NOMO-1 treated with dmso at 0.1 percent for 144 hours (cell line): ENCODE measurements around the gene BORCS5.
"Not testable (repeated sequence)": the region's sequence is repeated elsewhere in the genome, so short reads cannot be mapped to it uniquely, and the experiment has no call there.

Experiments used
- DNase-seq: peaks from one replicate; lab custom pipeline; 2025; ENCODE audit not compliant: unreplicated experiment; lab: John Stamatoyannopoulos, UW

The BORCS5 gene

GRCh38 chr12:12392413-12392812, 35.5 kb downstream of the BORCS5 start:
- no peak for DNase-seq

DNA sequence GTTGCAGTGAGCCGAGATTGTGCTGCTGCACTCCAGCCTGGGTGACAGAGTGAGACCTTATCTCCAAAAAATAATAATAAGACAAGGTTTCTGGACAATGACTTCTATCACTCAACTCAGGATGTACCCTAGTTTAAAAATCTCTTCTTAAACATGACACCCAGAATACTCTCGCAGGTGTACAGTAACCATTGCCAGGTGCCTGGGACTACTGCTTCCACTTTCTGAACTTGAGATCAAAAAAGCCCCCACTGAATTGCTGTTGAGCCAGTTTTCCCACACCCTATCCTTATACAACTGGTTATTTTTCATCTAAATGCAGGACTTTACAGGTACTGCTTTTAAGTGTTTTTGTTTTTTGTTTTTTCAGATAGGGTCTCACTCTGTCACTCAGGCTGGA, 36.3 kb downstream of the BORCS5 start:
- no peak for DNase-seq

GRCh38 chr12:12396694-12397093, 39.8 kb downstream of the BORCS5 start:
- no peak for DNase-seq

- DNase-seq, result no peak
Observed at GRCh38 chr12:12397184-12397583, 40.3 kb downstream of the BORCS5 start.

DNA sequence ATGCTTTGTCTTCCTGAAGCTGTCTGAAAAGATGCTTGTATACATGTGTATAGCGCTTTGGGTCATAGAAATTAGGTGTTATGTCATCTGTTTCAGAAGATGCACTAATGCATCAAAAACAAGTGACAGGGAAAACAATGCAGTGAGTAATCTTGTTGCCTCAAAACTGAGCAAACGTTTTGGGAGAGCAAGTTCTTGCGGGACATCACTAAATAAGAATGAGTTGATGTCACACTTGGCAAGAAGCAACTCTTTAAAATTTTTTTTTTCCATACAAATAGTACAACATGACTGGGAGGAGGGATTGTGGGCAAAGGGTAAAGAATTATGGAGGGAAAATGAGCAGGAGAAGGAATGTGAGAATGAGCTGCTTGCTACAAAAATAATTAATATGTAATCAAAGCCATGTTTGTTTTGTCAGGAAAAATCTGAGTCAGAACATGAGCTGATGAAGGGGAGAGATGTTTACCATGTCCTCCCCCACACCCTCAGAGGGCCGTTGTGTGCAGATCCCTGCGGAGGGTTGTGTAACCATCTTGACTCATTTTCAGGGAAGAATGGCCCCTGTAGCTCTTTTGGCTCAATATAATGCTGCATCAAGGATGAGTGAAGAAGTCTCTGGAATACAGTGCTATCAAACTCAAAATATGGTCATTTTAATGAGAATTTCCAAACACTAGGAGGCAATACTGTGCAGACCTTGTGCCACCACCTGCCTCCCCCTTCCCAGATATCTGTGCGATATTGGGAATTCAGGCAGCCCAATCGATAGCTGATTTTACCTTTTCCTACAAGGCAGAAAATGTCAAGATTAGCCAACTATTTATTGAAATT, 41.4 kb downstream of the BORCS5 start:
- no peak for DNase-seq

- no peak for DNase-seq
Observed at GRCh38 chr12:12399161-12399560, 42.3 kb downstream of the BORCS5 start.

DNA sequence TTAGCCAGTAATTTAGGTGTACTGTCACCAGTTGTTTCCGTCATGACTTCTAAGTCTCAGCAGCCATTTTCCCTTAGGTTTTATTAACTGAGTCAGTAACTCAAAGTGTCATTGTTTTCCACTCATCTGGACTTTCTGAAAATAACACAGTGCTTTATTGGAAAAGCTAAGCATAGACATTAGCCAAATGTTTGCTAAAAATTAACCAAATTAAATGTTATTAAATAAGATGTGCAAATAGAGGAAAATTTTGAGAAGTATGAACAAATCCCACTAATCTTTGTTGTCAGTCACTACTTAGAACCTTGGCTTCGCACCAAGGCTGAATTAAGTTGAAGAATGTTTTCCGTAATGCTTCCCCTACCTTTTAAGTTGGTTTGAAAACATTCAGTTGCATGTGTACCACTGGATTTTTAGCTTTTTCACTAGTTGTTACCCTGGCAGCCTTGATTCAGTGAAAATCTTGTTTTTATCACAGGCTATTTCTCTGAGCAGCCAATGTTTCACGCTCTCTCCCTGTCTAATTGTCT, 43.0 kb downstream of the BORCS5 start:
- no peak for DNase-seq

DNA sequence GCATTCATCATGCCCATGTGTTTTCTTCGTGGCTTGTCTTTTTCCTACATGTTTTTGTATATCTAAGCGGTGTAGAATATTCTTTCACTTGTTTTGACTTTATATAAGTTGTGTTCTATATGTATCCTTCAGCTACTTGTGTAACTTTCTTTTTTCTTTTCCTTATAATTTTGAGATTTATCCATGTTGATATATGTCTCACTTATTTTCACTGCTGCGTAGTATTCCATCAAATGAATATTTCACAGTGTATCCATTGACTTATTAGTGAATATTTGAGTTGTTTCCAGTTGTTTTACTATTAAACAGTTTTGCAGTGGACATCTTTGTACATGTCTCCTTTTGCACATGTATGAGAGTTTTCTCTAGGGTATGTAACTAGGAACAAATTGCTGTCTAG, 43.9 kb downstream of the BORCS5 start:
- DNase-seq, result no peak

DNA sequence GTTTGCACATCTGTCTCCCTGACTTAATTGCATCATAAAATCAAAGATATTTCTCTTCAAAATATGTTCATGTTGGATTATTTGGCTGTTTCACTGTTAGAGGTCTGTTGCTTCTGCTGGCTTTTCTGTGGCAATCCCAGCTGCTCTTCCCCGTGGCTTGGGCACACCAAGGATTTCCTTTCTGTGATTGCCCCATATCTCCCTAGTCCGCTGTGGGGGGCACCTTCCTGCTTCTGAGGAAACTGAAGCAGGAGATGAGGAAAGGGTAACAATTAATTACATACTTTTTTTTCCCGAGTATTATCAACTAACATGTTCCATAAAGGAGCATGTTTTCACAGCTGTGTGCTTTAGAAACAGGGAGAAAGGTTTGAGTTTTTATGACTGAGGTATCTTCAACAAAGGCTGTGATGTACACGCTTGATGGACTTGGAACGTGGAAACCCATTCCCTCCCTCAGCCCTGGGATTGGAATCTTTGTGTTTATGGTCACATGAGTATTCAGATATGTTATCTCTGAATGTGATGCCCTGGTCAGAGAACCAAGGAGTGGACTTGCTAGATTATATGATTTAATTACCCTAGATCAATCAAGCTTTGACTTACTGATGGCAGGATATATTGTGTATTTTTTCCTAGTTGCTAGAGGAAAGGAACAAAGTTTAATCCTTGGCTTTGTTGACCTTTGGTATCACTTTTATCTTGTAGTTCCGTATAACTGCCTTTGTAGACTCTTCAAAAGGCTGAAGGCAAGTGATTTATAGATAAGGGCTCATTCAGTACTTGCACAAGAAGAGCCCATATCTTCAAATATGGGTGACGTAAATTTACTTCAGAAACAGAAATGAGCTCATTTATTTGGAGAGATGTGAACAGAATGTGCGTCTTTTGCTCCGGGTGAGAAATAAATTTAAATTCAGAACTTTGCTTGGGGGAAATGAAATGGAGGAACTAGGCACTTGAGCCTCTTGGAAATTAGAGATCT, 46.7 kb downstream of the BORCS5 start:
- no peak for DNase-seq

DNA sequence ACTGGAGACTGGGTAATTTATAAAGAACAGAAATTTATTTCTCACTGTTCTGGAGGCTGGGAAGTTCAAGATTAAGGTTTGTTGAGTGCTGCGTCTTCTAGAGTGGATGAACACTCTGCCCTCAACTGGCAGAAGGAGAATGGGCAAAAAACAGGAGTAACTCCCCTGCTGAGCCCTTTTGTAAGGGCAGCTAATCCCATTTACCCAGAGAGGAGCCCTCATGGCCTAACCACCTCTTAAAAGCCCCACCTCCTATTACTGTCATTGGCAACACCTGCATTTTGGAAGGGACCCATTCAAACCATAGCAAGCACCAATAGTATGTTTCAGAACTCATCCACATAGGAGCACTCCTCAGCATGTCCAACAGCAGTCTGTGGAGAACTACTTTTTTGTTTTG, 47.4 kb downstream of the BORCS5 start:
- no peak for DNase-seq

GRCh38 chr12:12405882-12406281, 49.0 kb downstream of the BORCS5 start:
- DNase-seq, result no peak

DNA sequence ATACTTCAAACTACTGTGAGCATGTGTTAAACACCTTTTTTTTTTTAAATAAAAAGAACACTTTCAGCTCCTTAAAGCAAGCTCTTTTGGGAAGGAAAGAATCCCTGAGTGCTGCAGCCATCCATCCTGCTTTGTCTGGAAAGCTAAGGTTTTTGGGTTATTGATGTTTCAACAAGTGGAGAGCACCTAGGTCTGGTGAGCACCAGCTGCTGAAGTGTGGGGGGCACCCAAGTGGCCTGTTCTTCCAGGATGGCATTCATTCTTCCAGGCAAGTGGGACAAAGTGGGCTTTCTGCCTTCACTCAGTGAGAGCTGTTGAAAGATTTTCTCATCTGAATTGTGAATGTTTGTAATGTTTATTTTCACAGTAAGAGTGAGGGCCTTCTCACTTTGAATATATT, 49.9 kb downstream of the BORCS5 start:
- DNase-seq, result no peak

GRCh38 chr12:12408265-12408690, 51.4 kb downstream of the BORCS5 start:
- DNase-seq, result no peak

GRCh38 chr12:12409337-12409736, 52.5 kb downstream of the BORCS5 start:
- DNase-seq, result not testable (repeated sequence)

DNA sequence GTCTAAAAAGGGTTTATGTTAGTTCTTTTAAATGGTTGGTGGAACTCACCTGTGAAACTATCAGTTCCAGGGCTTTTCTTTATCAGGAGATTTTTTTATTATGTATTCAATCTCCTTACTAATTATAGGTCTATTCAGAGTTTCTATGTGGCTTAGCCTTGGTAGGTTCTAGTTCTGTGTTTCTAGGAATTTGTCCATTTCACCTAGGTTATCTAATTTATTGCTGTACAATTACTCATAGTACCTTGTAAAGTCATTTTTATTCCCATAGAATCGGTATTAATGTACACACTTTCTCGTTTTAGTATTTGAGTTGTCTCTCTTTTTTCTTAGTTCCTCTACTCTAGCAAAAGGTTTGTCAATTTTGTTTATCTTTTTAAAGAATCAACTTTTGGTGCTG, 59.0 kb downstream of the BORCS5 start:
- DNase-seq, result no peak

- not testable (repeated sequence) for DNase-seq
Observed at GRCh38 chr12:12419165-12419564, 62.3 kb downstream of the BORCS5 start.

DNA sequence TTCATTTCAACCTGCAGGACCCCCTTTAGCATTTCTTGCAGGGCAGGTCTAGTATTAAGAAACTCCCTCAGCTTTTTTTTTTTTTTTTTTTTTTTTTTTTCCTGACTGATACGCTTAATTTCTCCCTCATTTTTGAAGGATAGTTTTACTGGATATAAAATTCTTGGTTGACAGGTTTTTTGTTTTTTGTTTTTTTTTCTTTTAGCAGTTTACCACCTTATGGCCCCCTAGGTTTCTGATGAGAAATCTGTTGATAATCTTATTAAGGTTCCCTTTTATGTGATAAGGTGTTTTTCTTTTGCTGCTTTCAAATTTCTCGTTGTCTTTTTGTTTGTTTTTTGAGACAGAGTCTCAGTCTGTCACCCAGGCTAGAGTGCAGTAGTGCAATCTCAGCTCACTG, 66.5 kb downstream of the BORCS5 start:
- no peak for DNase-seq

GRCh38 chr12:12425001-12425400, 68.1 kb downstream of the BORCS5 start:
- DNase-seq, result no peak

- DNase-seq, result no peak
Observed at GRCh38 chr12:12425616-12426015, 68.7 kb downstream of the BORCS5 start.

DNA sequence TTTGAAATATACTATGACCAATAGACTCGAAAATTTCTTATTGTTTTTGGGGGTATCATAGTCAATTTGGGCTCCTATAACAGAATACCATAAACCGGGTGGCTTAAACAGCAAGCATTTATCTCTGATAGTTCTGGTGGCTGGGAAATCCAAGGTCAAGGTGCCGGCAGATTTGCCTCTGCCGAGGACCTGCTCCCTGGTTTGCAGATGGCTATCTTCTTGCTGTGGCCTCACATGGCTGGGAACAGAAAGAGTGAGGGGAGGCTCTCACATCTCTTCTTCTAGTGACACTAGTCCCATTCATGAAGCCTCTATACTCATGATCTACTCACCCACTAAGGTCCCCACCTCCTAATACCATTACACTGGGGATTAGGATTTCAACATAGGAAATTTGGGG, 70.7 kb downstream of the BORCS5 start:
- DNase-seq, result no peak

GRCh38 chr12:12428047-12428446, 71.2 kb downstream of the BORCS5 start:
- no peak for DNase-seq
